HG03442 (cell line): Measurements from ENCODE around the gene CWH43.
"Not testable (repeated sequence)": the region's sequence is repeated elsewhere in the genome, so short reads cannot be mapped to it uniquely, and the experiment has no call there.

Source experiments
- ATAC-seq: cut with Tn5 transposase; IDR thresholded peaks from one replicate; pipeline ENCODE4 v1.9.1; 2021; ENCODE audit warnings: mild to moderate bottlenecking, moderate library complexity; ENCODE audit not compliant: unreplicated experiment

Gene CWH43

DNA sequence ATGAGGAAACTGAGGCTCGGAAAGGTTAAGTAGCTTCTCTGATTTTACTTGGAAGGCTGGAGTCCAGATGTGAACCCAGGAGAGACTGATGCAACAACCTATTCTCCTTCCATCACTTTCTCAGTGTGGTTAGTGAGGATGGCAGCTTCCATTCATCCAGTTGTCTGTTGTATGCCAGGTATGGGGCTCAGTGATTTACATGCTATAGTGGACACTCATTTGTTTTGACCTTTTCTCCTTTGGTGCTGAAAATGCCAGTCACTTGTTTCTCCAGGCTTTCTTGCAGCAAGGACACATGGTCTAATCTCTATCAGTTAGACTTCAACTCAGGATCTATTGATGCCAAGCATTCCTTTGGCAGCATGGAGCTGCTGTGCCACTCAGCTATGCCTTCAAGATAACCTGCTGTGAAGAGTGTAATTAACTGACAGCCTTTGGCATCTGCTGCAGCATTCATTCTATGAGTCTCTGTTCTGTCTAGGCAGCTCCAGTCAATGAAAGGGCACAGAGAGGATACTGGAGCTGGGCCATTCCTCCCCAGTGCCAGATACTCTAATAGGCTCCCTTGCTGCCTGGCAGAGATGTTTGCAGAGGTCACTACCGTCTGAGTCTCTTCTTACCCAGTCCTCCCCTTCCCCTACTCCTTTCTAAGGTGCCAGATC is 11.0 kb upstream of the CWH43 start:
- ATAC-seq: no peak

DNA sequence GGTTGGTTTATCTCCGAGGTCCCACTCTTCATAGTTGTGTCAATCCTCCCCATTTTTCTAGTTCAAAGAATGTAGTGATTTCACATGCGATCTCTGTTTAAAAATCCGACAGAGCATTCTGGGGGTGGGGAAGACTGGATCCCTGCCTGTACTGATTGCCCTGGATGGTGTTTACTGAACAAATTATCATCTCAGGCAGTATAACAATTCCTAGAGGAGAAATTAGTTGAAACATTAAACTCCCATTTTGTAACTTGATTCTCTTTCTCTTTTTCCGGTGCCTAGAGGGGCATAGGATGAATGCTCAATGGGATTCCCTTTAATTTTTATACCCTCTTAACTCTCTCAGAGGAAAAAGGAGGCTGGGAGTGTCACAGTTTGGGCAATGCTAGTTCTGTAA is 10.0 kb upstream of the CWH43 start:
- ATAC-seq: no peak

DNA sequence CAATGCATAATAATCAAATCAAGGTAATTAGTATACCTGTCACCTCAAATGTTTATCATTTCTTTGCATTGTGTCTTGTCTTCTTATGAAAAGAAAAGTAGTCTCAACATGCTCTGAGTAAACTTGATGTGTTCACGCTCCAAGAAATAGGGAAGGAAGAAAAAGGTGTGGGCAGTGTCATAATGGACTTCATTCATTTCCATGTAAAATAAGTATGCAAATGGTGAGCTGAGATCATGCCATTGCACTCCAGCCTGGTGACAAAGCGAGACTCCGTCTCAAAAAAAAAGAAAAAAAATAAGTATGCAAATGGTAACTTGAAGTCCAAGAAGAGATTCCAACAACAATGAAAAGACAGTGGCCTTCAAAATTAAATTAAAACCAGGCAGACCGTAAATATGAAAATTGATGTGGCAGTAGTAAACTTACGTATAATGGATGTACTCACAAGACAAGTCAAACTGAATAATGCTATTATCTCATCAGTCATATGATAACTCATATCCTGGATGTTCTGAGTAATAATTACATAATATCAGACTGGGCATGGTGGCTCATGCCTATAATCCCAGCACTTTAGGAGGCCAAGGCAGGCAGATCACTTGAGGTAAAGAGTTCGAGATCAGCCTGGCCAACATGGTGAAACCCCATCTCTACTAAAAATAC is 6.0 kb upstream of the CWH43 start:
- ATAC-seq: no peak

DNA sequence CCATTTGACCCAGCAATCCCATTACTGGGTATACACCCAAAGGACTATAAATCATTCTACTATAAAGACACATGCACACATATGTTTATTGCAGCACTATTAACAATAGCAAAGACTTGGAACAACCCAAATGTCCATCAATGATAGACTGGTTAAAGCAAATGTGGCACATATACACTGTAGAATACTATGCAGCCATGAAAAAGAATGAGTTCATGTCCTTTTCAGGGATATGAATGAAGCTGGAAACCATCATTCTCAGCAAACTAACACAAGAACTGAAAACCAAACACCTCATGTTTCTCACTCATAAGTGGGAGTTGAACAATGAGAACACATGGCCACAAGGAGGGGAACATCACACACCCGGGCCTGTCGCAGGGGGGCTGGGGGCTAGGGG is 2.1 kb upstream of the CWH43 start:
- not testable (repeated sequence) for ATAC-seq

DNA sequence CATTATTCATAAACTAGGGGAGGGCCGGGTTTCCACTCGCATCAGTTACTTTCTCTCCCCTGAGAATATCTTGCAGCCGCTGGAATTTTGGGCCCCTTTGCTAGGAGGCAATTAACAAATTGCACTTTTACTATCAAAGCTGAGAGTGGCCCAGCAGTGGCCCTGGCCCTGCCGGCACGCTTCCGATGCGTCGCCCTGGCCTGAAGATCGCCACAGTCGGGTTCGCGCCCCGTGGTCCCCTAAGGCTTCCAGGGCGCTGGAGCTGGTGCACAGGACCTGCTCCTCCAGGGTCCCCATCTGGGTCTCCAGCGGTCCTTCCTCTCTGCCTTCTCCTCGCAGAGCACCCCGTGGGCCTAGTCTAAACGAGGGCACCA is 486 bp upstream of the CWH43 start:
- ATAC-seq: no peak

DNA sequence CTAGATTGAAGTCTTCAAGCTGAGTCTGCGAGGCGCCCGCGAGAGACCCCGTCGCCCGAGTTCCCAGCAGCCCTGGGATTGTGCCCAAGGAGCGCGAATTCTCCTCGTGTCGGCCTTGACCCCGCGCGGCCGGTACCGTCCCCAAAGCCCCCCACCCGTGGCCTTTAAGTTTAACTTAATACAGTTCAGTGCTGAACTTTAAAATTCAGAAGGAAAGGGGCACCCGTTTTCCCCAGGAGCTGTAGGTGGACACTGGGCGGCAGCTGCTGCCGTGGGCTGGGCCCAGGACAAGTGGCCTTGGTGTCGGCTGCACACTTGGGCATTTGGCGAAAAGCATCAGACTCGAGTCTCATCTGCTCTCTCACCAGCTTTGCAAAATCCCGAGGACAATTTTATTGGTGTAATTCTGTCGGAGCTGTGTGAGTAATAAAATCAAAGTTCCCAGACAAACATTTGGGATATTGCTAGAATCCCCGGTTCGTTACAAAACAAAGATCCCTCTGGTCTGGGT is 634 bp downstream of the CWH43 start:
- no peak for ATAC-seq

DNA sequence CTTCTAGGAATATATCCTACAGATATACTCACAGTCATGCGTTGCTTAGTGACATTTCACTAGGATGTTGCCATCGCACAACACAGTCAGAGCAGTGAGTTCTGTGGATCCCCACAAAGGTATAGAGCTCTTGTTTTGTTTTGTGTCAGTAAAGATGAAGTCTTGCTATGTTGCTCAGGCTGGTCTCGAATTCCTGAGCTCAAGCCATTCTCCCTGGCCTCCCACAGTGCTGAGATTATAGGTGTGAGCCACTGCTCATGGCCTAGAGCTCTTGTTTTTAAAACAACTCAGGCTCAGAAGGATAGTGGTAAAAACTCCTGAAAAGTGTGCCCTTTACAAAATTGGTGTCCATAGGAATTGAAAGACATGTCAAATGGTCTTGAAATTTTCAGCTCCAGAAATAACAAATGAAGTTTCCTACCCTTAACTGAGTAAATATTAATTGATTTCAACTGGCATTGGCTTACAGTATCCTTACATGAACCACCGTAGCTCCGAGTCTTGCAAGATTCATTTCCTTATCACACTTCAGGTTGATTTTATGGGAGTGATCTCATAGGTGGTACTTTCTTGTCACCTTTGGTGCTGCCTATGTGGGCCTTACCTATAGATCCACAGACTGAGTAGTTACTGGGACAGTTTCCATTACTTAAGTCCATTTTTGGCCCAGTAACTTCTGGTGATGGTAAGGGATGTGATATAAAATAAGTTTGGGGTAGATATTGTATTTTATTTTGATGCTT is 3.6 kb downstream of the CWH43 start:
- ATAC-seq: no peak

DNA sequence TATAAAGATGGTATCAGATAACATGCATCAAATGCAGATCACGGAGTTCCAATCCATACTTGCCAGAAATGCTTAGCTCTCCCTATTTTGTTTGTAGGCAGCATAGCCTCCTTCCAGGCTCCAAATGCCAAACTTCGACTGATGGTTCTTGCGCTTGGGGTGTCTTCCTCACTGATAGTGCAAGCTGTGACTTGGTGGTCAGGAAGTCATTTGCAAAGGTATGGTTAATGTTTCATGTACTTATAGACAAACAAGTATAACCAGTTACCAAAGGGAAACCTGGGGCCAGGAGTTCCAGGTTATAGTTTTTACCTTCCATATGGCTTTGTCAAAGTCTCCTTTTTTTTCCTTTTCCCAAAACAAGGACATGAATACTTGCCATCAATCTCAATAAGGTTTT is 5.3 kb downstream of the CWH43 start:
- ATAC-seq: no peak

DNA sequence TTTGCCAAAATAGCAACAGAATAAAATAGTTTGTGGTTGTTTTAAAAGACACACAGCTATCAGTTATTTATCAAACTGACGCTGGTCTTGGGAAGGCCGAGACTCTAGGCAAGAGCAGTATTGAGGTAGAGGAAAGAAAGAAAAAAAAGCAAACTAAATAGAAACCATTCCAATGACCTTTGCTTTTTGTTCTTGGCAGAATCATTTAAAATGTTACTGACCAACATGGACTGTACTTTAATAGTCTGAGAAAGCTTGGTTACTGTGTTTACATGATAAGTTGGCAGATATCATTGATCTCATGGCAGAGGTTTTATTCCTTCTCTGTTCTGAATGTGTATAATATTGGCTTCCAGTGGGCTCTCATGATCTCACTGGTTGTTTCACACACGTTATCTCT is 11.9 kb downstream of the CWH43 start:
- no peak for ATAC-seq

DNA sequence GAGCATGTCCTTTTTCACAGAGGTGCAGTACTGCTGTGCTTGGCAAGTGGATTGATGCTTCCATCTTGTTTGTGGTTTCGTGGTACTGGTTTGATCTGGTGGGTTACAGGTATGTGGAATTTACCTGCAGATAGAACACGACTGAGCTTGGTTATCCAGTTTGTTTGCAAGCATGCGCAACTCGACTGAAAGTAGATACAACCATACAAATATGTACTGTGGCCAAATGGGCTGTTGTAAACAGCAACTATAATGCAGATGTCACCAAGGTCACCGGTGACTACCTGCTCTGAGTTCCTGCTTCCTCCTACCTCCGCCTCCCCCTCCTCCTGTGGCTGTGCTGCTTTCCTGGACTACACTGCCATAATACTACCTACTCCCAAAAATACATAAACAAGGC is 12.4 kb downstream of the CWH43 start:
- ATAC-seq: no peak

DNA sequence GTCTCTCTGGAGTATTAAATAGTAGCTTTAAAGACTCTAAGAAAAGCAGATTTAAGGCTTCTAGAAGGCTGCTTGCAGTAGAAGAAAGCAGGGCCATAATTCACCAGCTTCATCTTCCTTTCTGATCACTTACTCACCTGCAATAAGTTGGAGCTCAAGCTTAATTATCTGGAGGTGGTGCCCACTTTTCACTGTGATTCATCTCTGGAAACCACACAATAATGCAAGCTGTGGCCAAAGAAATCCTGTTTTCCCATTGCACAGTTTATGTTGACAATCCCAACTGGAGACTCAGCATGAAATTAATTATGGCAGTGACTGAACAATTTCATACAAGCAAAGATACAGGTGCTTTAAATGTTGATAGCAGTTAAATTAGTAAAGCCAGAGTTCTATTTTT is 14.7 kb downstream of the CWH43 start:
- ATAC-seq: no peak

DNA sequence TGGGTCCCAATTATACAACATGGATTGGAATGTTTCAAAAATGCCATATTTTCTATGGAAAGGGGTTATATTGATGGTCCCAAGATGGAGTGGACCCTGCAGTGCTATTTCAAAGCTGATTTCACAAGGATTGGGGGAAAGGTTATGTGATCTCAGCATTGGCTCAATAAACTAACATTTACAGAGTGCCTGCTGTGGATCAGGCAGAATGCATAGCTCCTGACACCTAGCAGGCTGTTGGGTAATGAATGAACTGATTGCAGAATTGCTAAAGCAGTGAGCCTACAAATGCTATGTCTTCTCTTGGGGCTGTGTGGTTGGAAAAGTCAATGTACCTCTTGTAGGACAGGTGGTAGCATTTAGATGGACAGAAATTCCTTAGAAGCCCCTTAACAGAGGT is 16.9 kb downstream of the CWH43 start:
- no peak for ATAC-seq

DNA sequence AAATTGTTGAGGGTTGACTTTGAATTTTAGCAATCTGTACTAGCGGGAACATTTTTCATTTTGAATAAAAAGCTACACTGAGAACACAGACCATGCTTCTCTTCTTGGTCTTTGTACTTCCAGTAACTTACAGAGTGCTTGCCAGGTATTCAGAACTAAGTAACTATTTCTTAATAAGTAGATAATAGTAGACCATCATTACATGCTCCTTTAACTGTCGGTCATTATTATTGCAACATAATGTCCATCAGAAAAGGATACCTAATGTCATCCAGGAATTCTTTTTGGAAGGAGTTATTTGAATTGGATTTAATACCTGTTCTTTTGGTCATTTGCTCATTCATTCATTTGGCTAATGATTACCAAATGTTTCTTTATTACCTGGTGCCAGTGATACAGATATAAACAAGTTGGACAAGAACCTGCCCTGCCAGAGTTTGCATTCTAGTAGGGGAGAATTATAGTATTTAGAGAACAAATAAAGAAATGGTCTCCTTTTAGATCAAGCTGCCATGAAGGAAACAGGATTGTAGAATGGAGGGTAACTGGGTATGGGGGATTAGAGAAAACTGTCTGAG is 32.7 kb downstream of the CWH43 start:
- no peak for ATAC-seq

DNA sequence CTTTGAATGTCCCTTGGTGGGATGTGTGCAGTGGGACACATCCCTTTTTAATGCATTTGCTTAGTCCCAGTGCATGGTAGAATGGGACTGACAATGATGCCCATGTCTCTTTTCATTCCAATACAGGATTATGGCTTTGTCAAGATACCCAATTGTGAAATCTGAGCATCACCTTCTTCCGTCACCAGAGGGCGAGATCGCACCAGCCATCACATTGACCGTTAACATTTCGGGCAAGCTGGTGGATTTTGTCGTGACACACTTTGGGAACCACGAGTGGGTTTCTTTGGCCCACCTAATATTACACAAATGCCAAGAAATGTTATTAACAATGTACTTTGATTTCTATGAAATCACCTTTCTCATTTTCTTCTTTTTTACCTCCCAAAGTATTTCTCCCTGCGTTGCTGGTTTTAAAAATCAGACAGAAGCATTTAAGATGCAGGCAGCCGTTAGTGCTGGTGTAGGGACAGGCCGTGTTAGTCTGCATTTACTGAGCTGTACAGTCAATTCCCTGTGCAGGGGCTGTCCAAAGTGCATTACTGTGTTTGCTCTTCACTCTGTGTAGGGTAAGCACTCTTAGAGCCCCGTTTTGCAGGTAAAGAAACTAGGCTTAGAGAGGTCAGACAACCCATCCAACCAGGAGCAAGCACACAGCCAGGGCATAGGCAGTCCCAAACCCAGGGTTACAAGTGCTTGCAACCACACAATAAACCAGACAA is 46.5 kb downstream of the CWH43 start:
- no peak for ATAC-seq

DNA sequence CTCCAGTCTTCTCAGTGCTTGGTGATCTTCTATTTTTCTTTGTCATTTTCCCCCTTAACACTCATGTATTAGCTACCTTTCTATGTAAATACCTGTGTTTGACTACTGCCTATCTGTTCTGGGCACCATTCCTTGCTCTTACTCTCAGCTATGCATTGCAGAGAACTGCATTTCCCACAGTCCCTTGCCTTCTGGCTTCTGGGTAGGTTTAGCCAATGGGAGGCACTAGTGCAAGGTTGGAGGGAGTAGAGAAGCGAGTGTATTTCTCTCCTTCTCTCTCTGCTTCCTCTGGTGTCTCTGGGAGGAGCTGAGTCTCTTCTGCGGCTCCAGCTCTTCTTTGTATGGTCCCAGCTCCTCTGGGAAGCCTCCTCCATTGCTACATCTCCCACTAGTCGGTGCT is 50.5 kb downstream of the CWH43 start:
- no peak for ATAC-seq

DNA sequence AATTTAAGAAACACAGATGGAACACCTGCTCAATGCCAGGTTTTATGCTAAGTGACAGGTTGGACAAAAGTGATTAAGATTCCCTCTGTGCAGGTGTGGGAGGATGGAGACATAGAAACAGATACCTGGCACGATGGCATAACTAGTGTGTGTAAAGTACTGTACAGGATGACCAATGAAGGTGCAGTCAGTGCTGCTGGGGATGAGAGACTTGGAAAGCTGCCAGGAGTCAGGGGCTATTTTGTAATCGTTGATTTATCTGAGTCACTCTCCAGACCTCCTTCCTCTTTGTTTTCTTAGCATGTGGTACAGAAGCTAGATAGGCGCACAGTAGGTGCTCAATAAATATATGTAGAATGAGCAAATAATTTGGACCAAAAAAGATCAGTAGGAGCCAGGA is 58.2 kb downstream of the CWH43 start:
- ATAC-seq: no peak

DNA sequence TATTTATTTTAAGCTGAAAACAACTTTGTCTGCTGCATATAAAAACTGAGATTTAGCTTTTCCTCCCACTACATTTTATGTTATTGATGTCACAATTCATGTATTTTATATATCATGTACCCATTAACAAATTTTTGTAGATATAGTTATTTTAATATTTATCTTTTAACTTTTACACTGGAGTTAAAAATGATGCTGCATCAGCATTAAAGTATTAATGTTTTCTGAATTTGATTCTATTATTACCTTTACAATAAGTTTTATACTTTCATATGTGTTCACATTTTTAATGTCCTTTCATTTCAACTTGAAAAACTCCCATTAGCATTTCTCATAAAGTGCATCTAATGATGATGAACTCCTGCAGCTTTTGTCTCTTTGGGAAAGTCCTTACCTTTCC is 72.2 kb downstream of the CWH43 start:
- no peak for ATAC-seq

DNA sequence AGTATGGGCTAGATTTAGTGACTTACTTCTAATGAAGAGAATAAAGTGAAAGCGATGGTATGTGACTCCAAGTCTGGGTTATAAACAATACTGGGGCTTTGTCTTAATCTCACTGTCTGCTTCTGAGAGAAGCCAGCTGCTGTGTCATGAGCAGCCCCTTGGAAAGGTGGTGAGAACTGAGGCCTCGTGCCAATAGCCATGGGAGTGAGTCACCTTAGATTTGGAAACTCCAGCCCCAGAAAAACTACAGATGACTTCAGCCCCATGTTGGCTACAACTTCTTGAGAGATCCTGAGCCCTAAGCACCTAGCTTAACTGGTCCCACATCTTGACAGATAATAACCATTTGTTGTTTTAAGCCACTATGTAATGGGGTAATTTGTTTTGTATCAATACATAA is 77.6 kb downstream of the CWH43 start:
- ATAC-seq: no peak

DNA sequence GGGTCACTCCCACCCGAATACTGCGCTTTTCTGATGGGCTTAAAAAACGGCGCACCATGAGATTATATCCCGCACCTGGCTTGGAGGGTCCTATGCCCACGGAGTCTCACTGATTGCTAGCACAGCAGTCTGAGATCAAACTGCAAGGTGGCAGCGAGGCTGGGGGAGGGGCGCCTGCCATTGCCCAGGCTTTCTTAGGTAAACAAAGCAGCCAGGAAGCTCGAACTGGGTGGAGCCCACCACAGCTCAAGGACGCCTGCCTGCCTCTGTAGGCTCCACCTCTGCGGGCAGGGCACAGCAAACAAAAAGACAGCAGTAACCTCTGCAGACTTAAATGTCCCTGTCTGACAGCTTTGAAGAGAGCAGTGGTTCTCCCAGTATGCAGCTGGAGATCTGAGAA is 86.1 kb downstream of the CWH43 start:
- ATAC-seq: not testable (repeated sequence)

DNA sequence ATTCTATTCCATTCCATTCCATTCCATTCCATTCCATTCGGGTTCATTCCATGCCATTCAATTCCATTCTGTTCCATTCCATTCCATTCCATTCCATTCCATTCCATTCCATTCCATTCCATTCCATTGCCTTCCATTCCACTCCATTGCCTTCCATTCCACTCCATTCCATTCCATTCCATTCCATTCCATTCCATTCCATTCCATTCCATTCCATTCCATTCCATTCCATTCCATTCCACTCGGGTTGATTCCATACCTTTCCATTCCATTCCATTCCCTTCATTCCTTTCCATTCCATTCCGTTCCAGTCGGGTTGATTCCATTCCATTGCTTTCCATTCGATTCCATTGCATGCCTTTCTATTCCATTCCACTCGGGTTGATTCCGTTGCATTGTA is 105.8 kb downstream of the CWH43 start:
- ATAC-seq: not testable (repeated sequence)

DNA sequence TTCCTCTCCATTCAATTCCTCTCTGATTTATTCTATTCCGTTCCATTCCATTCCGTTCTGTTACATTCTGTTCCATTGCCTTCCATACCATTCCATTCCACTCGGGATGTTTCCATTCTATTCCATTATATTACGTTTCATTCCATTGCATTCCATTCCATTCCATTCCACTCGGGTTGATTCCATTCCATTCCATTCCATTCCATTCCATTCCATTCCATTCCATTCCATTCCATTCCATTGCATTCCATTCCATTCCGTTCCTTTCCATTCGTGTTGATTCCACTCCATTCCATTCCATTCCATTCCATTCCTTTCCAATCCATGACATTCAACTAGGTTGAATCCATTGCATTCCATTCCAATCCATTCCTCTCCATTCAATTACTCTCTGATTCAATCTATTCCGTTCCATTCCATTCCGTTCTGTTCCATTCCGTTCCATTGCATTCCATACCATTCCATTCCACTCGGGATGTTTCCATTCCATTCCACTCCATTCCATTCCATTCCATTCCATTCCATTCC is 106.6 kb downstream of the CWH43 start:
- peak; percentile 37 for ATAC-seq
